Astrocyte (in vitro differentiated cells and primary cell): Measurements from ENCODE around the gene CNTF.

Experiments
- EZH2 ChIP-seq: IDR thresholded peaks from 2 replicates; pipeline ENCODE4 v1.6.1; 2012; ENCODE audit warnings: mild to moderate bottlenecking, low read length, inconsistent platforms; ENCODE audit not compliant: insufficient read depth
- TF ChIP-seq, protein P1 (sequence below): IDR thresholded peaks from 2 replicates; pipeline ENCODE4 v1.5.1; 2011; ENCODE audit warnings: low read depth, mild to moderate bottlenecking, inconsistent platforms, low read length, moderate library complexity; ENCODE audit not compliant: insufficient read depth

DNA sequence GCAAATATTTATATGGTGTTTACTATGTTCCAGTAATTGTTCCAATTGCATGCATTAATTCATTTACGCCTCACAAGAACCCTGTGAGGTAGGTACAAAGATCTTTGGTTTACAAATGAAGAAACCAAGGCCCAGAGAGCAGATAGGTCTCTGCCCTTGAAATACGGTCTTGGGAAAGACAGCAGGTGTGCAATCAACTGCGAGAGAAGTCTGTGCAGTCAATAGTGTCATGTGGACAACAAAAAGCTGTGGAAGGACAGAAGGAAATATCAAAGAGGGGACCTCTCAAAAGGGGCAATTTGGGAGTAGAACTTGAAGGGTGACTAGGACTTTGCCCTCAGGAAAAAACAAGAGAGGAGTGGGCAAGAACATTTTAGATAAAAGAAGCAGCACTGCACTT, 8.9 kb downstream of the CNTF start:
- TF ChIP-seq, protein P1, sequence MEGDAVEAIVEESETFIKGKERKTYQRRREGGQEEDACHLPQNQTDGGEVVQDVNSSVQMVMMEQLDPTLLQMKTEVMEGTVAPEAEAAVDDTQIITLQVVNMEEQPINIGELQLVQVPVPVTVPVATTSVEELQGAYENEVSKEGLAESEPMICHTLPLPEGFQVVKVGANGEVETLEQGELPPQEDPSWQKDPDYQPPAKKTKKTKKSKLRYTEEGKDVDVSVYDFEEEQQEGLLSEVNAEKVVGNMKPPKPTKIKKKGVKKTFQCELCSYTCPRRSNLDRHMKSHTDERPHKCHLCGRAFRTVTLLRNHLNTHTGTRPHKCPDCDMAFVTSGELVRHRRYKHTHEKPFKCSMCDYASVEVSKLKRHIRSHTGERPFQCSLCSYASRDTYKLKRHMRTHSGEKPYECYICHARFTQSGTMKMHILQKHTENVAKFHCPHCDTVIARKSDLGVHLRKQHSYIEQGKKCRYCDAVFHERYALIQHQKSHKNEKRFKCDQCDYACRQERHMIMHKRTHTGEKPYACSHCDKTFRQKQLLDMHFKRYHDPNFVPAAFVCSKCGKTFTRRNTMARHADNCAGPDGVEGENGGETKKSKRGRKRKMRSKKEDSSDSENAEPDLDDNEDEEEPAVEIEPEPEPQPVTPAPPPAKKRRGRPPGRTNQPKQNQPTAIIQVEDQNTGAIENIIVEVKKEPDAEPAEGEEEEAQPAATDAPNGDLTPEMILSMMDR: no peak
- no peak for TF ChIP-seq EZH2
